Measurements from ENCODE around the gene SLC1A4. TPM values are rescaled to one million over a fixed set of nuclear protein-coding genes. Genes with fewer than 3 reads are reported as not detected.

Gene SLC1A4
- total RNA-seq, 4 donors from 2014 or later: 5.9 to 18.7 (median 9.1) TPM

DNA sequence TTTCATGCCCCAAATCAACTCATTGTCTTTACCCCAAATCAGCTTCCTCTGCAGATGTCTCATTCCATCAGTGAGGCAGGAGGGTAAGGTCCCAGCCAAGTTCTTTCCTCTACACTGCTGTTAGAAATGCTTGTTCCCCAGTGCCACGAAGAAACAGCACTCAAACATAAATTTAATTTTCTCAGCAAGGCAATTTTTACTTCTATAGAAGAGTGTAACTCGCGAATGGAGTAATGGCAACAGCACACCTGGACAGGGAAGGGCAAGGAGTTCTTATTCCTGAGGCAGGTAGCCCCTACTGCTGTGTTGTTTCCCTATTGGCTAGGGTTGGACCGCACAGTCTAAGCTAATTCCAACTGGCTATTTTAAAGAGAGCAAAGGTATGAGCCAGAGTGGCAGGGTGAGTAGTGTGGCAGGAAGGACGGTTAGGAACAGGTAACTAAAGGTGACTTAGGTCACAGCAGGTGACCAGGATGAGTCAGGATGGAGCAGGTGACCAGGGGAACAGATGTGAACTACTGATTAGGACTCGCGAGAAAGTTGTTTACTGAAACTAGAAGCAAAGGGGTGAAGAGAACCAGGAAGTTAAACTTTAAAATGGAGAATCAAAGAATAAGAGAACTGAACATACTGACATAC lies 55.0 kb downstream of the SLC1A4 start:
- in situ Hi-C loops (cut with MboI; ENCODE audit: low pct_ligation_motif_present in 1 of 4, low pct_unique_long_range_greater_than_20kb in 1 of 4, low sequenced_read_pairs in 3 of 4) (loop anchor here in 2 of 4 donors (10.0 to 25.0 kb wide), 2 partner anchors 129 to 407 kb away; no protein-coding TSS in a partner anchor), intact Hi-C loops (cut with DNase I; ENCODE audit: low total_unique reads) (no loop called here)
- Histone ChIP-seq H3K9me3 (peaks cover 0 to 4% of the 10 kb centered on the region in 2 donors), H3K4me1 (peaks cover 0 to 13% (median 2%) of the 10 kb centered on the region in 4 donors), H3K27ac (no peak overlapping the region), H3K36me3 (no peaks in the 10 kb centered on the region), H3K27me3 (no peaks in the 10 kb centered on the region), H3K4me3 (no peak overlapping the region)
- no peak for TF ChIP-seq EP300 (IDR thresholded peaks at IDR 0.05; ENCODE audit: low read depth)
- no peak for DNase-seq
- WGBS, 2 donors (ENCODE audit: low coverage in 1 of 2): 89 to 96% methylated on average over 5 to 7 of the region's 7 CpGs

DNA sequence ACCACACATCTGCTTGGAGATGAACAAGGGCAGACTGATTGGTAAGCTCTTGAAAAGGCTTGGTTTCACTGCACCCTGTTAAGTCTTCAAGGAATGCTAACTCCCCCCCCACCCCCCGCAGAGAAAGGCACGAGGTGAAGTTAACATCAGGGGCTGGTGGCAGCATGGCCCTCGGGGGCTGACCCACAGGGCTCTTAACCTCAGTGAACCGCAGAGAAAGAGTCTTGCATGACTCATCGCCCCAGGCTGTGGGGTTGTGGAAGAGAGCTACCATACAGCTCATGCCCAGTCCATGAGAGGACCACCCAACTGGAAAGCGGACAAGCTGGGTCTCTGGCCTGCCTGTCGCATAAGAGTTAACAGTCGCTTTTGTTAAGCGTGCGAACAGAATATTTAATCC lies 56.5 kb downstream of the SLC1A4 start:
- peaks cover 0 to 4% of the 10 kb centered on the region in 2 donors for H3K9me3 ChIP-seq
- H3K27ac ChIP-seq: no peak overlapping the region
- WGBS, 2 donors (ENCODE audit: low coverage in 1 of 2): 79 to 96% methylated on average over 4 to 10 of the region's 10 CpGs
- no peak overlapping the region for H3K4me3 ChIP-seq
- no peak for TF ChIP-seq POLR2AphosphoS5 (IDR thresholded peaks at IDR 0.05)
- no peak for TF ChIP-seq POLR2A (IDR thresholded peaks at IDR 0.05)
- no peak for TF ChIP-seq EP300 (IDR thresholded peaks at IDR 0.05; ENCODE audit: low read depth)
- TF ChIP-seq, protein P1, sequence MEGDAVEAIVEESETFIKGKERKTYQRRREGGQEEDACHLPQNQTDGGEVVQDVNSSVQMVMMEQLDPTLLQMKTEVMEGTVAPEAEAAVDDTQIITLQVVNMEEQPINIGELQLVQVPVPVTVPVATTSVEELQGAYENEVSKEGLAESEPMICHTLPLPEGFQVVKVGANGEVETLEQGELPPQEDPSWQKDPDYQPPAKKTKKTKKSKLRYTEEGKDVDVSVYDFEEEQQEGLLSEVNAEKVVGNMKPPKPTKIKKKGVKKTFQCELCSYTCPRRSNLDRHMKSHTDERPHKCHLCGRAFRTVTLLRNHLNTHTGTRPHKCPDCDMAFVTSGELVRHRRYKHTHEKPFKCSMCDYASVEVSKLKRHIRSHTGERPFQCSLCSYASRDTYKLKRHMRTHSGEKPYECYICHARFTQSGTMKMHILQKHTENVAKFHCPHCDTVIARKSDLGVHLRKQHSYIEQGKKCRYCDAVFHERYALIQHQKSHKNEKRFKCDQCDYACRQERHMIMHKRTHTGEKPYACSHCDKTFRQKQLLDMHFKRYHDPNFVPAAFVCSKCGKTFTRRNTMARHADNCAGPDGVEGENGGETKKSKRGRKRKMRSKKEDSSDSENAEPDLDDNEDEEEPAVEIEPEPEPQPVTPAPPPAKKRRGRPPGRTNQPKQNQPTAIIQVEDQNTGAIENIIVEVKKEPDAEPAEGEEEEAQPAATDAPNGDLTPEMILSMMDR (IDR thresholded peaks at IDR 0.05): no peak
- H3K36me3 ChIP-seq: no peaks in the 10 kb centered on the region
- intact Hi-C loops (cut with DNase I; ENCODE audit: low total_unique reads) (no loop called here), in situ Hi-C loops (cut with MboI; ENCODE audit: low pct_ligation_motif_present in 1 of 4, low pct_unique_long_range_greater_than_20kb in 1 of 4, low sequenced_read_pairs in 3 of 4) (loop anchor here in 2 of 4 donors (10.0 to 25.0 kb wide), 2 partner anchors 131 to 408 kb away; no protein-coding TSS in a partner anchor)
- no peak for DNase-seq
- no peaks in the 10 kb centered on the region for H3K27me3 ChIP-seq
- peaks cover 0 to 7% (median 0%) of the 10 kb centered on the region in 4 donors for H3K4me1 ChIP-seq

DNA sequence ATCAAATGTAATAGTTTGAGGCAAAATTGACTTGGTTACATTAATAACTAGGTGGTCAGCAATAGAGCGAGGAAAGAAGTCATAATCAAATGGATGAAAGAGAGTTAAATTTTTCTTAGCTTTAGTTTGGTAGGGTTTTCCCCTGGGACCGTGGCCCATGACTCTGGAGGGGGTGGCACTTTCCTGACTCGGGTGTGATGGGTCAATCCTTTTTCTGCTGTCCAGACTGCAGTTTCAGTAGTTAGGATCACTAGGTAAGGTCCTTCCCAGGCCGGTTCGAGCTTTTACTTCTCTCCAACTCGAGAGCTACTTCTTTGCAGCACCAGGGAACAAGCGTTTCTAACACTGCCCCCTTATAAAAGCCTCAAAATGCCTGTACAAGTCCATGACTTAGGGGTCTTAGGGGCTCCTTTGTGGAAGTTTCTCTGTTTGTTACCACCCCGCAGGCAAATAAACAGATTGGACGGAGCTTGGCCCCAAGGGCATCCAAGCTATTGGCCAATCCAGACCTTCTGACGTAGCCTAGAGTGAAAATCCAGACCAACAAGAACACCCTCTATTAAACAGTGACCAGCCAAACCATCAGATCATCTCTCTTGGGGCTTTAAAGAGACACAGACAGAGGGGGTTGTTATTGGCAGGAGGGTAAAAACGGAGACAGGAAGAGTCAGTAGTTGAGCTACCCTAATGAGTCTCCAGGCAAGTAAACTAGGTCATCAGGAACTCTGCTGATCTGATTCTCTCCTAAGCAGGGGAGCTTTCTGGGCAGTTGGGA lies 57.6 kb downstream of the SLC1A4 start:
- Histone ChIP-seq H3K4me3 (no peak overlapping the region), H3K4me1 (no peaks in the 10 kb centered on the region), H3K36me3 (no peaks in the 10 kb centered on the region), H3K9me3 (peaks cover 0 to 4% of the 10 kb centered on the region in 2 donors), H3K27ac (no peak overlapping the region), H3K27me3 (no peaks in the 10 kb centered on the region)
- TF ChIP-seq POLR2A (IDR thresholded peaks at IDR 0.05) (no peak), EP300 (IDR thresholded peaks at IDR 0.05; ENCODE audit: low read depth) (no peak), POLR2AphosphoS5 (IDR thresholded peaks at IDR 0.05) (no peak)
- TF ChIP-seq, protein P1 (IDR thresholded peaks at IDR 0.05): no peak
- intact Hi-C loops (cut with DNase I; ENCODE audit: low total_unique reads) (no loop called here), in situ Hi-C loops (cut with MboI; ENCODE audit: low pct_ligation_motif_present in 1 of 4, low pct_unique_long_range_greater_than_20kb in 1 of 4, low sequenced_read_pairs in 3 of 4) (loop anchor here in 2 of 4 donors (10.0 to 25.0 kb wide), 2 partner anchors 132 to 410 kb away; no protein-coding TSS in a partner anchor)
- DNase-seq: no peak
- 85 to 93% methylated on average over 6 to 11 of the region's 11 CpGs for WGBS, 2 donors (ENCODE audit: low coverage in 1 of 2)

DNA sequence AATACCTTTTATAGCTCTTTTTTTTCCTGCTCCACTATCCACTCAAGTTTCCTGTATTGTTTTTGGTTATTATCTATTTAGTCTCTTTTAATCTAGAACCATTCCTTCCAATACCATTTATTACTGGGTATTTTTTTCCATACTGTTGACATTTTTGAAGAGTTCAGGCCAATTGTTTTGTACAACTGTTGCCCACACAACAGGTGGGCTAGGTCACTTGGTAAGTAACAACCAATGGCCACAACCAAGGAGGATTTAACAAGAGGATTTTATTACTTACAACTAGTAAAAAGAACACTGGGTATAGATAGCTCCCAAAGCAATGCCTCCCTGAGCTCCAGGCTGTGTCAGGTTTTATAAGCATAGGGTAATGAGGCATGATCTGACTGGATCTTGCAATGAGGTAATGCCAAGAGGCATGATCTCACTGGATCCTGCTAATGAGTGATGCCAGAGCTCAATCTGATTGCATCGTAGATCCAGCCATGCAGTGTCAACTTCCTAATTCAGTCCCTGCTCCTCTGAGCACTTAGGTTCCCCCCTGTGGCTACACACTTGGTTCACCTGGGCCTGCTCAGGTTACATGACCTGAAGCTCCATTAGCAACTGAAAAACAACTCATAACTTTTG lies 59.9 kb downstream of the SLC1A4 start:
- H3K9me3 ChIP-seq: peaks cover 0 to under 1% of the 10 kb centered on the region in 2 donors
- H3K36me3 ChIP-seq: no peaks in the 10 kb centered on the region
- H3K27me3 ChIP-seq: no peaks in the 10 kb centered on the region
- peaks cover 0 to 1% (median 0%) of the 10 kb centered on the region in 4 donors for H3K4me1 ChIP-seq
- H3K4me3 ChIP-seq: no peak overlapping the region
- H3K27ac ChIP-seq: no peak overlapping the region
- intact Hi-C loops (cut with DNase I; ENCODE audit: low total_unique reads) (no loop called here), in situ Hi-C loops (cut with MboI; ENCODE audit: low pct_ligation_motif_present in 1 of 4, low pct_unique_long_range_greater_than_20kb in 1 of 4, low sequenced_read_pairs in 3 of 4) (loop anchor here in 2 of 4 donors (10.0 to 25.0 kb wide), 2 partner anchors 134 to 412 kb away; no protein-coding TSS in a partner anchor)
- DNase-seq: no peak
- 76% methylated on average over 1 of the region's 1 CpG; no CpG with 5 or more reads in 1 of the 2 donors for WGBS, 2 donors (ENCODE audit: low coverage in 1 of 2)
- TF ChIP-seq POLR2AphosphoS5 (IDR thresholded peaks at IDR 0.05): no peak
- TF ChIP-seq POLR2A (IDR thresholded peaks at IDR 0.05): no peak
- TF ChIP-seq, protein P1 (IDR thresholded peaks at IDR 0.05): no peak
- no peak for TF ChIP-seq EP300 (IDR thresholded peaks at IDR 0.05; ENCODE audit: low read depth)

Measured in transverse colon (tissue), 4 donors.